Muscle of leg (tissue), 11 donors: ENCODE data around the gene RPL11. TPM values are rescaled to one million over a fixed set of nuclear protein-coding genes. Genes with fewer than 3 reads are reported as not detected.

ENCODE experiments used
- DNase-seq: peaks from one replicate; pipeline ENCODE4 v3.0.0; 2013
- H3K27ac ChIP-seq: one replicate; pipeline ENCODE4 v1.5.1; 2013; ENCODE audit warnings: mild to moderate bottlenecking, low read length, control low read depth
- H3K27me3 ChIP-seq: one replicate; pipeline ENCODE4 v1.6.1; 2013; ENCODE audit warnings: low read length; ENCODE audit not compliant: control insufficient read depth, insufficient read depth
- H3K36me3 ChIP-seq: one replicate; pipeline ENCODE4 v1.6.1; 2013; ENCODE audit warnings: low read length; ENCODE audit not compliant: control insufficient read depth, insufficient read depth
- H3K4me1 ChIP-seq: one replicate; pipeline ENCODE4 v1.6.1; 2013; ENCODE audit warnings: low read length; ENCODE audit not compliant: control insufficient read depth, insufficient read depth
- H3K4me3 ChIP-seq: one replicate; pipeline ENCODE4 v1.5.1; 2013; ENCODE audit warnings: low read length, control low read depth
- H3K9me3 ChIP-seq: replicated peaks from 2 replicates; pipeline ENCODE4 v1.6.1; 2013; ENCODE audit warnings: low read depth, low read length; ENCODE audit not compliant: control insufficient read depth
- whole genome bisulfite sequencing: methylation state at CpG from one replicate; pipeline ENCODE4 v1.1.5; 2013; ENCODE audit warnings: missing lambda C conversion rate; ENCODE audit not compliant: insufficient coverage; 5-methylcytosine and 5-hydroxymethylcytosine counted together
- polyA plus RNA-seq, 8 donors: library from polyadenylated mRNA; unstranded; fragments of 120-200 nt; gene quantifications; one replicate each; pipeline versions ENCODE4 v1.2.1 to v1.2.3, GENCODE V29; 2013; ENCODE audit warnings: inconsistent platforms in 1 of 8, low replicate concordance in 1 of 8; ENCODE audit not compliant: insufficient read length in 8 of 8, insufficient read depth in 1 of 8
- total RNA-seq: library from RNA; stranded (reverse); fragments of 120-200 nt; gene quantifications from one replicate; pipeline ENCODE4 v1.2.4, GENCODE V29; 2013

RPL11 gene
- total and polyA plus RNA-seq, 9 donors: 2,763 to 3,658 (median 3,093) TPM

- Histone ChIP-seq H3K36me3 (peaks cover 74% of the 10 kb centered on the region), H3K27me3 (no peaks in the 10 kb centered on the region), H3K4me3 (no peak overlapping the region), H3K9me3 (no peaks in the 10 kb centered on the region), H3K27ac (no peak overlapping the region), H3K4me1 (peaks cover 22% of the 10 kb centered on the region)
- DNase-seq: no peak
- WGBS: 92% methylated on average over 3 of the region's 3 CpGs
Measured at GRCh38 chr1:23695667-23696066, 4.1 kb downstream of the RPL11 start.

- peaks cover 80% of the 10 kb centered on the region for H3K36me3 ChIP-seq
Measured at GRCh38 chr1:23696335-23696989, 4.9 kb downstream of the RPL11 start.

DNA sequence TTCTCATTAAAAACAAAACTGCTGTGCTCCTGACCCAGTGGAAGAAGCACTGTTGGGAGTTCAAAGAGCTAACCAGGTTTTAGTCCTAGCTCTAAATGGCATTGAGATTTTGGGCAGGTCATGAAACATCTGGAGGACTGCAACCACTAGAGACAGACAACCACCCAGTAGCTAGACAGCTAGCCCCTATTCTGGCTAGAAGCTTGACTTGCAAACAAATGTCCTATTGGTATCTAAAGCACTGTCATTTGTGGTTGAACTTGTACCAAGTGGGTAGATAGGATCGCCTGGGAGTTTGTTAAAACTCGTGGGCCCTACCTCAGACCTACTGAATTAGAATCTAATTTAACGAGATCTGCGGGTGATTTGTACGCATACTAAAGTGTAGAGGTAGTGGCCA lies 6.9 kb downstream of the RPL11 start:
- peaks cover 82% of the 10 kb centered on the region for H3K36me3 ChIP-seq
- H3K27ac ChIP-seq: no peak overlapping the region
- DNase-seq: no peak
- no peaks in the 10 kb centered on the region for H3K27me3 ChIP-seq
- no peak overlapping the region for H3K4me3 ChIP-seq
- peaks cover 11% of the 10 kb centered on the region for H3K4me1 ChIP-seq
- no peaks in the 10 kb centered on the region for H3K9me3 ChIP-seq
- WGBS: 100% methylated on average over 2 of the region's 5 CpGs

More at GRCh38 chr1:23696335-23696989, 4.9 kb downstream of the RPL11 start:
- Histone ChIP-seq H3K27ac (no peak overlapping the region), H3K4me3 (no peak overlapping the region), H3K9me3 (no peaks in the 10 kb centered on the region), H3K27me3 (no peaks in the 10 kb centered on the region), H3K4me1 (peaks cover 22% of the 10 kb centered on the region)
- DNase-seq: no peak
- 36% methylated on average over 1 of the region's 6 CpGs for WGBS

GRCh38 chr1:23699280-23700179 lies 7.9 kb downstream of the RPL11 start:
- H3K4me3 ChIP-seq: no peak overlapping the region
- H3K27me3 ChIP-seq: no peaks in the 10 kb centered on the region
- DNase-seq: no peak
- peaks cover 71% of the 10 kb centered on the region for H3K36me3 ChIP-seq
- no peak overlapping the region for H3K27ac ChIP-seq
- peaks cover 4% of the 10 kb centered on the region for H3K4me1 ChIP-seq
- H3K9me3 ChIP-seq: no peaks in the 10 kb centered on the region
- WGBS: 60% methylated on average over 1 of the region's 7 CpGs

- 100% methylated on average over 1 of the region's 2 CpGs for WGBS
- peaks cover 57% of the 10 kb centered on the region for H3K36me3 ChIP-seq
Measured at GRCh38 chr1:23701310-23701709, 9.7 kb downstream of the RPL11 start.

DNA sequence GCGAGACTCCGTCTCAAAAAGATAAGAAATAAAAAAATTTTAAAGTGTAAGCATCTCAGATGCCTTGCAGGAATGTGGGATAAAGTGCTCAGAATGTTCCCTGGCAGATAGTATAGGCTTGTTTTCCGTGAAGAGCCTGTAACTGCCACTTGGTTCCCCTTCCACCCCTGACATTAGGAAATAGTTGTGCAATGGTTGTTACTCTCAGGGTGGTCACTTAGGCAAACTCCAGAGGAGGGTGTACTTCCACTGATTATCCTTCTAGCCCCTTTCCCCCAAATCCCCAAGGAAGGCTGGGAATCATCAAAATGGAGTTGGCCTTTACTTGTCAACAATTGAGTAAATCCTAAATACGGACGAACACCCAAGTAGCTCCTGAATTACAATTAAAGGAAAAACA lies 10.4 kb downstream of the RPL11 start:
- Histone ChIP-seq H3K27ac (no peak overlapping the region), H3K9me3 (no peaks in the 10 kb centered on the region), H3K4me1 (no peaks in the 10 kb centered on the region), H3K36me3 (peaks cover 51% of the 10 kb centered on the region), H3K4me3 (no peak overlapping the region), H3K27me3 (no peaks in the 10 kb centered on the region)
- no peak for DNase-seq
- 100% methylated on average over 1 of the region's 5 CpGs for WGBS

More at GRCh38 chr1:23701310-23701709, 9.7 kb downstream of the RPL11 start:
- Histone ChIP-seq H3K4me1 (no peaks in the 10 kb centered on the region), H3K27me3 (no peaks in the 10 kb centered on the region), H3K9me3 (no peaks in the 10 kb centered on the region), H3K27ac (no peak overlapping the region), H3K4me3 (no peak overlapping the region)
- no peak for DNase-seq

DNA sequence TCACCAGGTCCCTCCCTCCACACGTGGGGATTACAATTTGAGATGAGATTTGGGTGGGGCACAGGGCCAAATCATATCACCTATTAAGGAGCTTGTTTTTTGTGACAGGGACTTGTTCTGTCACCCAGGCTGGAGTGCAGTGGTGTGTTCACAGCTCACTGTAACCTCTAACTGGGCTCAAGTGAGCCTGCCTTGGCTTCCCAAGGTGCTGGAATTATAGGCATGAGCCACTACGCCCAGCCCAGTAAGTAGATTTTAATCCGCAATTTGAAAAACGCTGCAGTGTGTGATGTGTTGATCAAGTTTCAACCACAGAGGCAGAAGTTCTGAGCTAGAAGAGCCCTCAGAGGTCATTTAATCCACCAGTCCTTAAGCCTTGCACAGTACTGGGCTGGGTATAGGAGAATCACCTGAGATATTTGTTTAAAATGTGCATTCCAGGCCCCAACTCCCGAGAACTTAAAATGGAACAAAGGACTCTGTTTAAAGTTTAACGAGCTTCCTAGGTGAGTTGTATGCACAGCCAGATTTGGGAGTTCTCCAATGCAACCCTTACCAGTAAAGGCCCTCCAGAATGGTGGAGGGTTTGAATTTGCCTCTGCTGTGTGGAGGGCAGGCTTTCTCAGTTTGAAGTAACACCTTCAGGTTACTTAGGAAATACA lies 13.4 kb downstream of the RPL11 start:
- H3K36me3 ChIP-seq: peaks cover 27% of the 10 kb centered on the region
- WGBS: no CpG with 5 or more reads among the region's 6 CpGs
- no peak for DNase-seq
- H3K27ac ChIP-seq: no peak overlapping the region
- H3K4me1 ChIP-seq: no peaks in the 10 kb centered on the region
- H3K9me3 ChIP-seq: no peaks in the 10 kb centered on the region
- no peak overlapping the region for H3K4me3 ChIP-seq
- no peaks in the 10 kb centered on the region for H3K27me3 ChIP-seq

DNA sequence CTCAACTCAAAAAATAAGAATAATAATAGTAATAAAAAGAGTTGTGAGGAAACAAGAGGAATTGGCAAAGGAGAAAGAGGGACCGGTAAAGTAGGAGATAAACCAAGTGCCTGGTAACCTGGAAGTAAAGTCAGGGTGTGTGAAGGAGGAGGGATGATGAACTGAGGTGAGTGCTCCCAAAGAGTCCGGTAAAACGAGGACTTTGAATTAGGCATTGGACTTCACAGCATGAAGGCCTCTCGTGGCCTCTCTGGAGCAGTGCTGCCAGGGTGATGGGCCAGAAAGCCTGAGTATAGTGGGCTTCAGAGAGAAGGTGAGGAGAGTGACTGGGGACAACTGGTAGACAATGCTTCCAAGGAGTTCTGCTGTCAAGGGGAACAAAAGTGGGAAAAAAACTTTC lies 17.6 kb downstream of the RPL11 start:
- Histone ChIP-seq H3K27ac (no peak overlapping the region), H3K9me3 (no peaks in the 10 kb centered on the region), H3K36me3 (peaks cover 8% of the 10 kb centered on the region), H3K4me3 (no peak overlapping the region), H3K4me1 (no peaks in the 10 kb centered on the region), H3K27me3 (no peaks in the 10 kb centered on the region)
- 87% methylated on average over 4 of the region's 4 CpGs for WGBS
- DNase-seq: no peak

DNA sequence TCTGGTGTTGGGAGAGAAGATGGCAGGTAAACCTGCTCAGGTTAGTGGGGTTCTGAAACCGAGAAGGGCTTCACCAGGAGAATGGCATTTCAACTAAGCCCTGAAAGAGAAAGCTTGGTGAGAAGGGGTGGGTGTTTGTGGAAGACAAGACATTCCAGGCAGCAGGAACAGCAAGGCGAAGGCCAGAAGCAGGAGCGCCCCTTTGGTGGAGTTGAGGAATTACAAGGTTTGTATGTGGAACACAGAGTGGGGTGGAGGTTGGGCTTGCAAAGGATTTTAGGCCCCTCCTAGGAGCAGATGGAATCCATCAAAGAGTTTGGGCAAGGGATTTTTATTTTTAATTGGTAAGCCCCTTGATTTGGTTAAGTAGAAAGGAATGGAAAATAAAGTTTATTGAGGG lies 26.9 kb downstream of the RPL11 start:
- Histone ChIP-seq H3K9me3 (no peaks in the 10 kb centered on the region), H3K27ac (no peak overlapping the region), H3K4me1 (peaks cover 3% of the 10 kb centered on the region), H3K4me3 (no peak overlapping the region), H3K27me3 (no peaks in the 10 kb centered on the region), H3K36me3 (no peaks in the 10 kb centered on the region)
- WGBS: 40% methylated on average over 3 of the region's 3 CpGs
- no peak for DNase-seq
